ENCODE data around the gene KRT1.

DNA sequence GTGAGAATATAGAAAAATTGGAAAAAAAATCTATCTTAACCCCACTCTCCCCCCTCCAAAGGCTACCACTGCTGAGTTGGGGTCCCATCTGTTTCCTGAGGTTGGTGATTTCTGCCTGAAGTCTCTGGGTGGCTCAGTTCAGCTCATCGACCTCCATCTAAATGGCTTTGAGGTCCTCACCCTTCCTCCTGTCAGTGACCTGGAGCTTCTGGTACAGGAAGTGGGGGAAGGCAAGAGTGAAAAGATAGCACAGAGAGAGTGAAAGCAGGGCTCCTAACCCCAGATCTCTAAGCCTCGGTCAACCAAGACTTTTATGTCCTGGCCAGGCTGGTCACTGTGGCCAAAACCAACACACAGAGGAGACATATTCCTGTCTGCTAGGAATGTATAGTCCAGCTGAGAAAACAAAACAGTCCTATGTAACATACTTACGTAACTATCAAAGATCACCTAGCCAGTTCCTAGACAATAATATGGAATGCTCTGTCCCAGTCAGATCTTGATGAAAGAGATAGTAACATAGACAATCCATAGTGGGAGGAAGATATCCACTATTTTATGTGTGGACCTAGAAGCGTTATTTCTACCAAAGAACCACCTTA, 49.5 kb downstream of the KRT1 start:
- TF ChIP-seq POLR2A (IDR thresholded peaks at IDR 0.05; ENCODE audit: low read length), result no peak
- no peak for TF ChIP-seq GATA1 (IDR thresholded peaks at IDR 0.05; ENCODE audit: low read depth, low read length)

All from erythroblast (primary cell).